ELR (cell line): Measurements from ENCODE around the gene PGM1.
A peak's percentile ranks its signal among the peaks of the same experiment; 100 is the strongest.

Experiments
- DNase-seq: peaks from one replicate; pipeline ENCODE4 v3.0.0-alpha.2; 2015; ENCODE audit warnings: low read depth

PGM1 gene

DNA sequence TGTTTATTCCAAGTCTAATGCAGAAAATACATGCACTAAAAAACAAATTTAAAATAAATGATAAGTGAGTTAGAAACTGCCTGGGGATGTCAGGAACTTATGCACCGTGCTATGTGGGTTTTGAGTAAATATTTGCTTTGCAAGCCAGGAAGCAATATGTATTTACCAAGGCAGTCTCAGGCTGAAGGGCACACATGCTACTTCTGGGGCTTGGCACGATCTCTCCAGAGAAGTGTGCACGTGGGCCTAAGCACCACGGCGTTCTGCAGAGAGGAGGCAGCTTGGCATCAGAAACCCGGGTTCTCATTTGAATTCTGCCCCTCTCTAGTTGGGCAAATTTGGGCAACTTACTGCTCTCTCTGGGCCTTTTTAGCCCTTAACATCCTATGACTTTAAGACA, 108.0 kb downstream of the PGM1 start:
- no peak for DNase-seq

DNA sequence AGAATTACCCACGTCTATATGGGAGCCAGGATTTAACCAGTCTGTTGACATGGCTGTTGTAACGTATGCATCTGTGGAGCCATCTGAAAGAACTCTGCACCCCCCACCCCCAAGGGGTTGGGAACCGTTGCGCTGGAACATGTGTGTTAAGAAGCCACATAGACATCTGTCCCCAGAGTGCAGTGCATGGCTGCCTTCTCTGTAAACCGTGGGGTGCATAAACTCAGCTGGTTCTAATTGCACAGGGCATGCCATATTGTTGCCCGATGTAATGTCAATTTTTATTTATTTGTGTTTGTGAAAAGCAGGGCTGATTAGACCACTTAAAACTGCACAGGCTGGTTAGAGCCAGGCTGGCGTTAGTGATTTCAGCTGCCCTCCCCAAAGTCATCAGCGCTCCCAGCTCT, 110.5 kb downstream of the PGM1 start:
- DNase-seq: no peak

GRCh38 chr1:63704443-63704842, 111.2 kb downstream of the PGM1 start:
- peak; percentile 23 for DNase-seq

DNA sequence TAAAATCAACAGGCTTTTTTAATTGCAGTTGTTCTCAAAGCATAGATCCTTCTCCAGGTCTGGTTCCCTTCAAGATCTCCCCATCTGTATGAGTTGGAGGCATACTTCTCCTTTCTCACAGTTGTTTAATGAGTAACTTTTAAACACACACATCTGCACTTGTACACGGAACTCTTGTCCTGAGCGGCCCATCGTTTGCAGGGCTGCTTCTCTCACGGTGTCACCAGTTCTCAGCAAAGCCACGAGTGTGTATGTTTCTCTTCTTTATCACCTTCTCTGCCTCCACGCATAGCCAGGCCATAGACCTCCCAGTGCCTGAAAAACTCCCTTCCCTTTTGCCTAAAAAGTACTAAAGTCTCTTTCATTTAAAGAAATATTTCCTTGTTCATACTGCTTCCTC, 111.9 kb downstream of the PGM1 start:
- DNase-seq: no peak

GRCh38 chr1:63709267-63709828, 116.1 kb downstream of the PGM1 start:
- no peak for DNase-seq
